HepG2 (cell line): ENCODE data around the gene BCAT1. TPM values are rescaled to one million over a fixed set of nuclear protein-coding genes. Genes with fewer than 3 reads are reported as not detected.

Source experiments
- BHLHE40 ChIP-seq: IDR thresholded peaks from 2 replicates; pipeline ENCODE4 v1.6.1; 2011; ENCODE audit warnings: low read length, improper control_type of control experiment
- CCAR2 ChIP-seq: fragments of 200-400 bp; formaldehyde crosslinking; optimal IDR thresholded peaks from 2 replicates; pipeline ENCODE3; 2018; ENCODE audit warnings: low read depth, mild to moderate bottlenecking, low read length, moderate library complexity
- CREM ChIP-seq, 2 experiments: sonication (generic) in 1 of 2; formaldehyde crosslinking in 1 of 2; IDR thresholded peaks; 2 replicates each; pipeline versions ENCODE4 v1.4.0 to v1.6.1; 2016 to 2020; ENCODE audit warnings: antibody characterized with exemption in 1 of 2, mild to moderate bottlenecking in 1 of 2, missing genetic modification reagents in 1 of 2
- GABPB1 ChIP-seq: IDR thresholded peaks from 2 replicates; pipeline ENCODE4 v1.6.1; 2016; ENCODE audit warnings: mild to moderate bottlenecking, missing genetic modification reagents, moderate library complexity, missing compliant biosample characterization
- GRHL1 ChIP-seq: sonication (generic); formaldehyde crosslinking; conservative IDR thresholded peaks from 2 replicates; pipeline ENCODE4 v1.8.0; 2022; ENCODE audit warnings: missing genetic modification reagents
- MBD4 ChIP-seq: IDR thresholded peaks from 2 replicates; pipeline ENCODE4 v1.6.1; 2012; ENCODE audit warnings: low read length, inconsistent platforms, borderline replicate concordance
- MED13 ChIP-seq: sonication (generic); formaldehyde crosslinking; IDR thresholded peaks from 2 replicates; pipeline ENCODE4 v1.5.0; 2020; ENCODE audit warnings: missing genetic modification reagents
- NAIF1 ChIP-seq: sonication (generic); formaldehyde crosslinking; IDR thresholded peaks from 2 replicates; pipeline ENCODE4 v1.5.0; 2020; ENCODE audit warnings: mild to moderate bottlenecking, missing genetic modification reagents, borderline replicate concordance
- NCOR1 ChIP-seq: fragments of 200-600 bp; sonication (generic); IDR thresholded peaks from 2 replicates; pipeline ENCODE4 v1.7.0; 2017; ENCODE audit warnings: antibody characterized with exemption, low read length, borderline replicate concordance
- NFE2L1 ChIP-seq: sonication (generic); formaldehyde crosslinking; IDR thresholded peaks from 2 replicates; pipeline ENCODE4 v1.4.0; 2020; ENCODE audit warnings: missing genetic modification reagents, mild to moderate bottlenecking, borderline replicate concordance
- PREB ChIP-seq: sonication (generic); formaldehyde crosslinking; IDR thresholded peaks from 2 replicates; pipeline ENCODE4 v1.4.0; 2020; ENCODE audit warnings: missing genetic modification reagents
- RFX1 ChIP-seq: fragments of 450-650 bp; IDR thresholded peaks from 2 replicates; pipeline ENCODE4 v1.6.1; 2017
- SALL2 ChIP-seq: sonication (generic); formaldehyde crosslinking; IDR thresholded peaks from 2 replicates; pipeline ENCODE4 v1.8.1; 2023; ENCODE audit warnings: mild to moderate bottlenecking, missing genetic modification reagents, inconsistent platforms
- TBP ChIP-seq: sonication (generic); formaldehyde crosslinking; IDR thresholded peaks from 2 replicates; pipeline ENCODE4 v1.5.0; 2020; ENCODE audit warnings: missing genetic modification reagents
- TCF7 ChIP-seq: sonication (generic); IDR thresholded peaks from 2 replicates; pipeline ENCODE4 v1.6.1; 2016; ENCODE audit warnings: antibody characterized with exemption, low read depth
- WIZ ChIP-seq: sonication (generic); formaldehyde crosslinking; IDR thresholded peaks from 2 replicates; pipeline ENCODE4 v1.5.1; 2020; ENCODE audit warnings: mild to moderate bottlenecking, missing genetic modification reagents
- ZBTB7B ChIP-seq: sonication (generic); formaldehyde crosslinking; IDR thresholded peaks from 2 replicates; pipeline ENCODE4 v1.4.0; 2020; ENCODE audit warnings: missing genetic modification reagents
- ZFP36L2 ChIP-seq: sonication (generic); formaldehyde crosslinking; IDR thresholded peaks from 2 replicates; pipeline ENCODE4 v1.4.0; 2020; ENCODE audit warnings: missing genetic modification reagents
- ZNF10 ChIP-seq: sonication (generic); formaldehyde crosslinking; IDR thresholded peaks from 2 replicates; pipeline ENCODE4 v1.4.0; 2020; ENCODE audit warnings: mild to moderate bottlenecking, low read depth, missing genetic modification reagents, borderline replicate concordance
- ZNF124 ChIP-seq: sonication (generic); formaldehyde crosslinking; IDR thresholded peaks from 2 replicates; pipeline ENCODE4 v1.4.0; 2020; ENCODE audit warnings: missing genetic modification reagents
- ZNF576 ChIP-seq: sonication (generic); formaldehyde crosslinking; IDR thresholded peaks from 2 replicates; pipeline ENCODE4 v1.4.0; 2020; ENCODE audit warnings: mild to moderate bottlenecking, missing genetic modification reagents
- ZNF740 ChIP-seq: sonication (generic); formaldehyde crosslinking; IDR thresholded peaks from 2 replicates; pipeline ENCODE4 v1.4.0; 2020; ENCODE audit warnings: missing genetic modification reagents
- ZNF775 ChIP-seq: sonication (generic); formaldehyde crosslinking; IDR thresholded peaks from 2 replicates; pipeline ENCODE4 v1.4.0; 2020; ENCODE audit warnings: missing genetic modification reagents, mild to moderate bottlenecking, moderate library complexity, borderline replicate concordance
- ZNF816 ChIP-seq: sonication (generic); formaldehyde crosslinking; IDR thresholded peaks from 2 replicates; pipeline ENCODE4 v1.8.0; 2022; ENCODE audit warnings: missing genetic modification reagents, mild to moderate bottlenecking, borderline replicate concordance
- polyA plus RNA-seq, 8 experiments: library from polyadenylated mRNA; depleted of rRNA in 3 of 8; stranded (reverse) in 7 of 8; unstranded in 1 of 8; fragments of >200 nt; fragmentation: Illumina TruSeq in 4 of 8; extraction: Trizol in 4 of 8; gene quantifications; 2 replicates each; pipeline versions ENCODE4 v1.2.1 to v1.2.3, GENCODE V29; 2011 to 2016; ENCODE audit warnings: low read depth in 4 of 8, missing spikeins in 1 of 8, mixed read lengths in 1 of 8; ENCODE audit not compliant: insufficient read depth in 1 of 8
- total RNA-seq, 5 experiments: library from RNA; depleted of rRNA; stranded (reverse); fragments of >200 nt; fragmentation: Illumina TruSeq; extraction: Trizol; gene quantifications; 2 replicates each; pipeline ENCODE4 v1.2.3, GENCODE V29; 2016; ENCODE audit warnings: low read depth in 1 of 5
- TF ChIP-seq, protein P1 (sequence below): sonication (generic); formaldehyde crosslinking; IDR thresholded peaks from 2 replicates; pipeline ENCODE4 v1.8.0; 2022; ENCODE audit warnings: low read depth, missing genetic modification reagents

Gene BCAT1
- total and polyA plus RNA-seq, 2 of the 13 experiments (the other 11 are each of a cell fraction or from before 2014, with no cell fraction given), result 8.0 to 75.5 TPM

DNA sequence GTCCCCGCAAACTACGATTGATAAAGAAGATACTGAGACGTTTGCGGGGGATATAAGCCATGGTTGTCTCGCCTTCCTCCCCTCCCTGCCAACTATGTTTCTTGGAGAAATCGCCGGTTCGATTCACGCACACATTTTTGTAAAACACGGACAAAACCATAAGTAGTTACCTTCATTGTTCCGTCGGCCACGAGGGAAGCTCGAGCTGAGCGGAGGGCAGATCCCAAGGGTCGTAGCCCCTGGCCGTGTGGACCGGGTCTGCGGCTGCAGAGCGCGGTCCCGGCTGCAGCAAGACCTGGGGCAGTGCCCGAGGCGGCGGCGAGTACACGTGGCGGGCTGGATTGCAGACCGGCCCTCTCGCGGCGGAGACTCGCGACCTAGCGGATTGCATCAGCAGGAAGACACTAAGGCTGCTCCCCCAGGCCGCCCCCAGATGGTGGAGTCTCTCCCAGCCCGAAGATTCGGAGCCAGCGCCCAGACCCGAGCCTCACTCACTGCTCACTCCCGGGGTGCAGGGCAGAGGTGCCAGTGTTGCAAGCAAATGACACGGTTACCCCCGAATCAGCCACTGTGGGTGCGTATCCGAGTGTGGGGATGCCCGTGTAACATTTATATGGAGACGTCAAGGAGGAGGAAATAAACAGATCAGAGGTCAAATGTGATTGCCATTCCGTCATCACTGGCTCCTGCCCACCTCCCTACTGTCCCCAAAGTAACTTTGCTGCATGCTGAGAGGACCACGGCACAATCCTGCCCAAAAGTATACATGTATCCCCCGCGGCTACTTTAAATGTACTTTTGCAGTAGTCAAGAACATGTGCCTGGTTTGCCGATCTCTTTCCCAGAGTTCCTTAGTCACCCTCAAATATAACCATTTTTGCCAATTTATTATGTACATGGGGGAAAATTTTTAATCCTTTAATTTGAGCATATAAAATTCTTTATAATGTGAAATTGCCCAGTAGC, at the start of gene BCAT1 (continued):
- TF ChIP-seq GRHL1, result no peak
- TF ChIP-seq CREM (IDR thresholded peaks at IDR 0.05), result no peak
- TF ChIP-seq CREM (CRISPR knock-in tag; IDR thresholded peaks at IDR 0.05), result no peak
- no peak for TF ChIP-seq NFE2L1 (CRISPR knock-in tag)
- no peak for TF ChIP-seq ZBTB7B (CRISPR knock-in tag)
- no peak for TF ChIP-seq PREB
- TF ChIP-seq ZNF816 (CRISPR knock-in tag), result no peak
- peak; percentile 62; the same call in 1 of the 2 replicates for TF ChIP-seq ZFP36L2 (CRISPR knock-in tag)
- no peak for TF ChIP-seq BHLHE40
- TF ChIP-seq RFX1, result no peak
- TF ChIP-seq NAIF1 (CRISPR knock-in tag), result no peak
- no peak for TF ChIP-seq NCOR1
- TF ChIP-seq, protein P1, sequence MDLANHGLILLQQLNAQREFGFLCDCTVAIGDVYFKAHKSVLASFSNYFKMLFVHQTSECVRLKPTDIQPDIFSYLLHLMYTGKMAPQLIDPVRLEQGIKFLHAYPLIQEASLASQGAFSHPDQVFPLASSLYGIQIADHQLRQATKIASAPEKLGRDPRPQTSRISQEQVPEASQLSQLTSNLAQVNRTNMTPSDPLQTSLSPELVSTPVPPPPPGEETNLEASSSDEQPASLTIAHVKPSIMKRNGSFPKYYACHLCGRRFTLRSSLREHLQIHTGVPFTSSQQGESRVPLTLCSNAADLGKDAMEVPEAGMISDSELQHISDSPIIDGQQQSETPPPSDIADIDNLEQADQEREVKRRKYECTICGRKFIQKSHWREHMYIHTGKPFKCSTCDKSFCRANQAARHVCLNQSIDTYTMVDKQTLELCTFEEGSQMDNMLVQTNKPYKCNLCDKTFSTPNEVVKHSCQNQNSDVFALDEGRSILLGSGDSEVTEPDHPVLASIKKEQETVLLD (CRISPR knock-in tag), result no peak
- TF ChIP-seq TBP (CRISPR knock-in tag), result no peak
- TF ChIP-seq SALL2 (CRISPR knock-in tag), result 0 out of 2 replicates have a peak, but pooled peaks have one; percentile 72
- no peak for TF ChIP-seq ZNF775
- no peak for TF ChIP-seq ZNF10 (CRISPR knock-in tag)
- TF ChIP-seq WIZ (CRISPR knock-in tag), result no peak
- no peak for TF ChIP-seq ZNF740 (CRISPR knock-in tag)
- peak; percentile 65; the same call in 1 of the 2 replicates for TF ChIP-seq ZNF576 (CRISPR knock-in tag)
- no peak; the same call in 1 of the 2 replicates for TF ChIP-seq MED13
- no peak for TF ChIP-seq CCAR2
- no peak for TF ChIP-seq TCF7
- no peak for TF ChIP-seq MBD4
- peak; percentile 90 for TF ChIP-seq GABPB1
- TF ChIP-seq ZNF124 (CRISPR knock-in tag), result no peak
